Measurements from ENCODE around the gene ADAR. TPM values are rescaled to one million over a fixed set of nuclear protein-coding genes. Genes with fewer than 3 reads are reported as not detected.

Gene ADAR, protein sequence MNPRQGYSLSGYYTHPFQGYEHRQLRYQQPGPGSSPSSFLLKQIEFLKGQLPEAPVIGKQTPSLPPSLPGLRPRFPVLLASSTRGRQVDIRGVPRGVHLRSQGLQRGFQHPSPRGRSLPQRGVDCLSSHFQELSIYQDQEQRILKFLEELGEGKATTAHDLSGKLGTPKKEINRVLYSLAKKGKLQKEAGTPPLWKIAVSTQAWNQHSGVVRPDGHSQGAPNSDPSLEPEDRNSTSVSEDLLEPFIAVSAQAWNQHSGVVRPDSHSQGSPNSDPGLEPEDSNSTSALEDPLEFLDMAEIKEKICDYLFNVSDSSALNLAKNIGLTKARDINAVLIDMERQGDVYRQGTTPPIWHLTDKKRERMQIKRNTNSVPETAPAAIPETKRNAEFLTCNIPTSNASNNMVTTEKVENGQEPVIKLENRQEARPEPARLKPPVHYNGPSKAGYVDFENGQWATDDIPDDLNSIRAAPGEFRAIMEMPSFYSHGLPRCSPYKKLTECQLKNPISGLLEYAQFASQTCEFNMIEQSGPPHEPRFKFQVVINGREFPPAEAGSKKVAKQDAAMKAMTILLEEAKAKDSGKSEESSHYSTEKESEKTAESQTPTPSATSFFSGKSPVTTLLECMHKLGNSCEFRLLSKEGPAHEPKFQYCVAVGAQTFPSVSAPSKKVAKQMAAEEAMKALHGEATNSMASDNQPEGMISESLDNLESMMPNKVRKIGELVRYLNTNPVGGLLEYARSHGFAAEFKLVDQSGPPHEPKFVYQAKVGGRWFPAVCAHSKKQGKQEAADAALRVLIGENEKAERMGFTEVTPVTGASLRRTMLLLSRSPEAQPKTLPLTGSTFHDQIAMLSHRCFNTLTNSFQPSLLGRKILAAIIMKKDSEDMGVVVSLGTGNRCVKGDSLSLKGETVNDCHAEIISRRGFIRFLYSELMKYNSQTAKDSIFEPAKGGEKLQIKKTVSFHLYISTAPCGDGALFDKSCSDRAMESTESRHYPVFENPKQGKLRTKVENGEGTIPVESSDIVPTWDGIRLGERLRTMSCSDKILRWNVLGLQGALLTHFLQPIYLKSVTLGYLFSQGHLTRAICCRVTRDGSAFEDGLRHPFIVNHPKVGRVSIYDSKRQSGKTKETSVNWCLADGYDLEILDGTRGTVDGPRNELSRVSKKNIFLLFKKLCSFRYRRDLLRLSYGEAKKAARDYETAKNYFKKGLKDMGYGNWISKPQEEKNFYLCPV
- total RNA-seq, result 126 and 133 TPM in 2 replicates

GRCh38 chr1:154607609-154608396 is at the start of gene ADAR:
ADAR (minus strand) TSS chr1:154608186; CDS start chr1:154608006, 180 bp downstream.

GRCh38 chr1:154567386-154568156 is 40.4 kb downstream of the ADAR start, which contains the start of gene CHRNB2:
CHRNB2 (plus strand) TSS chr1:154567778; CDS start chr1:154568045, 267 bp downstream.

DNA sequence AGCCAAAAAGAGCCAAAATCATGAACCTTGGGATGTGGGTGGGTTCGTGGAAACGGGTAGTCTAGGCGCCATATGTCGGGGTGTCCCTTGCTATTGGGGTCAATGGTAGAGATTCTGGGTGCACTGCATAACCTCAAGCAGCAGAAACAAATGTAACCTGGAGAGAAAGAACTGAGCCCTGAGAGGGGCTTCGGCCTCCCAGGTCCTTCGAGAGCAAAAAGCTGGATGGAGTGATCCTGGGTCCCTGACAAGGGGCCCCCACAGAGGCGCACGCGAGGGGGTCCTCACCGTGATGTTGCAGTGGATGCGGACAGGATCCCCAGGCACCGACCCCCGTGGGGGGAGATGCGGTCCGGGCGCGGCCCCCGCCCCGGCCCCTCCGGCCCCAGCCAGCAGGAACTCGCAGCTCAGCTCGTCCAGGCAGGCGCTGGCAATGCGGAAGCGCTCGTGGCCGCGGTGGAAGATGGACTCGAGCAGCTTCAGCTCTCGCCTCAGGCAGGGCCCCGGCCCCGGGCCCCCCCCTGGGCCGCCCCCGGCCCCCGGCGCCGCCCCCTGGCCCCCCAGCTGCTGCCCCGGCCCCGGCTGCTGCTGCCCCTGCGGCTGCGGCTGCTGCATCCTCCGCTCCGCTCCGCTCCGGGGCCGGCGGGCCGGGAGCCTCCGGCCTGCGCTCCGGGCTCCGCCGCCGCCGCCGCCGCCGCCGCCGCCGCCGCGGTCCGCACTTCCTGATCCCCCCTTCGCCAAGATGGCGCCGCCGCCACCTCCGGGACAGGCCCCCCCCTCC is 49.9 kb downstream of the ADAR start, which contains the start of gene UBE2Q1:
UBE2Q1 (minus strand) TSS at position 724 of the 781 bp plus-strand sequence; CDS start at position 615, 109 bp downstream.

Other genes starting within 250 kb of the ADAR start
- 6.9 and 8.5 TPM in 2 replicates for gene IL6R, start 202.8 kb downstream of the ADAR start, total RNA-seq
- gene TDRD10, start 106.0 kb downstream of the ADAR start, total RNA-seq, result 2.9 and 4.8 TPM in 2 replicates
- gene SHE, start 105.8 kb downstream of the ADAR start, total RNA-seq, result 66.0 and 81.9 TPM in 2 replicates
- gene UBE2Q1, start 49.5 kb downstream of the ADAR start, total RNA-seq, result 45.5 and 47.0 TPM in 2 replicates
- gene CHRNB2, start 40.4 kb downstream of the ADAR start, total RNA-seq, result under 0.01 TPM in 1 of 2 replicates, not detected in the other